ENCODE measurements around the gene KCNK2. TPM values are rescaled to one million over a fixed set of nuclear protein-coding genes. Genes with fewer than 3 reads are reported as not detected.

KCNK2 gene
- total RNA-seq, 1 experiment from 2014 or later = 0.44 TPM

DNA sequence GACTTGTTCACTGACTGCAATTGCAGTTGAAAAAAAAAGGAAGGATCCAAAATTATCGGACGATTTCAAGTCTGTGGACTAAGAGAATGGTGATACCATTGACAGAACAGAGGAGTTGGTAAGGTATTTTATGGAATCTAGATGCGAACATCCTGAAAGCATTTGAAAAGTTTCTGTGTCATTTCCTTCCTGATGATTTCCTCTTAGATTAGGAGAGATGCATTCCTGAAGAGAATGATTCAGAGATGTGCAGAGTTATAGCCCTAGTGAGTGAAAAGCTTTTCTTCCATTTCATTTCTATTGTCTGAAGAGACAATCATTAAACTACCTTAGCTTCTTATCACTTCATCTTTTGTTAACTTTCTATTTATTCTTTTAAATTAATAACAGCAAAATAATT, 200.0 kb downstream of the KCNK2 start:
- Histone ChIP-seq H2BK15ac (ENCODE audit: low read depth, low read length) (no peak overlapping the region), H3T11ph (ENCODE audit: low read length) (no peak overlapping the region), H3K56ac (ENCODE audit: insufficient read length, low read depth, low read length) (no peak overlapping the region), H2BK20ac (ENCODE audit: low read depth, low read length, poor library complexity, severe bottlenecking) (no peak overlapping the region), H3K23me2 (ENCODE audit: insufficient read length, low read depth, low read length, poor library complexity, severe bottlenecking) (no peaks in the 10 kb centered on the region), H3K9me3 (ENCODE audit: control insufficient read depth, low read depth, low read length) (no peaks in the 10 kb centered on the region), H3K4me2 (ENCODE audit: insufficient read depth, insufficient read length, low read length) (no peak overlapping the region), H2BK12ac (ENCODE audit: insufficient read length, low read depth, low read length) (no peak overlapping the region), H3K18ac (ENCODE audit: insufficient read length, low read depth, low read length) (no peak overlapping the region), H3K9ac (ENCODE audit: extremely low read depth, insufficient read length, low read length) (no peak overlapping the region), H2AFZ (ENCODE audit: low read length) (no peak overlapping the region), H2AK5ac (ENCODE audit: insufficient read length, low read length) (no peak overlapping the region), H4K20me1 (ENCODE audit: control insufficient read depth, insufficient read depth, insufficient read length) (no peaks in the 10 kb centered on the region), H2BK120ac (ENCODE audit: low read depth, low read length, poor library complexity, severe bottlenecking) (no peak overlapping the region), H4K8ac (replicated peaks; ENCODE audit: insufficient read length, low read depth, low read length) (no peak overlapping the region), H3K4ac (ENCODE audit: low read depth, low read length) (no peak overlapping the region), H3K79me2 (ENCODE audit: insufficient read depth, low read length) (no peaks in the 10 kb centered on the region), H3K14ac (ENCODE audit: insufficient read depth, low read length) (no peak overlapping the region), H3K27me3 (ENCODE audit: insufficient read depth, low read length) (no peaks in the 10 kb centered on the region), H3K79me1 (ENCODE audit: insufficient read depth, low read depth, low read length, poor library complexity, severe bottlenecking) (no peaks in the 10 kb centered on the region), H3K23ac (ENCODE audit: insufficient read length, low read depth, low read length) (no peak overlapping the region), H4K5ac (ENCODE audit: insufficient read length, low read depth, low read length) (no peak overlapping the region), H4K91ac (ENCODE audit: insufficient read length, low read depth, low read length) (no peak overlapping the region), H3K27ac (ENCODE audit: insufficient read length, low read depth, low read length) (no peak overlapping the region), H2BK5ac (ENCODE audit: insufficient read length, low read length) (no peak overlapping the region), H3K4me1 (ENCODE audit: insufficient read depth, low read length) (no peaks in the 10 kb centered on the region)
- Mint-ChIP-seq H3K36me3 (ENCODE audit: insufficient read depth in 1 of 3, low read depth in 3 of 3) (no peaks in the 10 kb centered on the region), H3K27me3 (ENCODE audit: low read depth) (no peaks in the 10 kb centered on the region), H3K4me3 (no peak overlapping the region), H3K4me1 (no peaks in the 10 kb centered on the region), H3K9me3 (no peaks in the 10 kb centered on the region), H3K27ac (no peak overlapping the region)
- no peak for DNase-seq
- TF ChIP-seq, protein P1, sequence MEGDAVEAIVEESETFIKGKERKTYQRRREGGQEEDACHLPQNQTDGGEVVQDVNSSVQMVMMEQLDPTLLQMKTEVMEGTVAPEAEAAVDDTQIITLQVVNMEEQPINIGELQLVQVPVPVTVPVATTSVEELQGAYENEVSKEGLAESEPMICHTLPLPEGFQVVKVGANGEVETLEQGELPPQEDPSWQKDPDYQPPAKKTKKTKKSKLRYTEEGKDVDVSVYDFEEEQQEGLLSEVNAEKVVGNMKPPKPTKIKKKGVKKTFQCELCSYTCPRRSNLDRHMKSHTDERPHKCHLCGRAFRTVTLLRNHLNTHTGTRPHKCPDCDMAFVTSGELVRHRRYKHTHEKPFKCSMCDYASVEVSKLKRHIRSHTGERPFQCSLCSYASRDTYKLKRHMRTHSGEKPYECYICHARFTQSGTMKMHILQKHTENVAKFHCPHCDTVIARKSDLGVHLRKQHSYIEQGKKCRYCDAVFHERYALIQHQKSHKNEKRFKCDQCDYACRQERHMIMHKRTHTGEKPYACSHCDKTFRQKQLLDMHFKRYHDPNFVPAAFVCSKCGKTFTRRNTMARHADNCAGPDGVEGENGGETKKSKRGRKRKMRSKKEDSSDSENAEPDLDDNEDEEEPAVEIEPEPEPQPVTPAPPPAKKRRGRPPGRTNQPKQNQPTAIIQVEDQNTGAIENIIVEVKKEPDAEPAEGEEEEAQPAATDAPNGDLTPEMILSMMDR (conservative IDR thresholded peaks at IDR 0.05) = no peak
- WGBS (ENCODE audit: extremely low coverage, insufficient read length, low lambda C conversion rate) = no CpG with 5 or more reads among the region's 3 CpGs
